ENCODE data around the gene ADRA2B.

- TF ChIP-seq RARB (CRISPR knock-in tag; IDR thresholded peaks at IDR 0.05) (no peak), BHLHE40 (IDR thresholded peaks at IDR 0.05; ENCODE audit: low read depth, low read length) (no peak), SMC3 (IDR thresholded peaks at IDR 0.05) (no peak), PHF8 (IDR thresholded peaks at IDR 0.05; ENCODE audit: borderline replicate concordance, low read depth) (no peak), MAX (IDR thresholded peaks at IDR 0.05) (no peak), JUN (IDR thresholded peaks at IDR 0.05) (no peak)
- TF ChIP-seq, protein P1, sequence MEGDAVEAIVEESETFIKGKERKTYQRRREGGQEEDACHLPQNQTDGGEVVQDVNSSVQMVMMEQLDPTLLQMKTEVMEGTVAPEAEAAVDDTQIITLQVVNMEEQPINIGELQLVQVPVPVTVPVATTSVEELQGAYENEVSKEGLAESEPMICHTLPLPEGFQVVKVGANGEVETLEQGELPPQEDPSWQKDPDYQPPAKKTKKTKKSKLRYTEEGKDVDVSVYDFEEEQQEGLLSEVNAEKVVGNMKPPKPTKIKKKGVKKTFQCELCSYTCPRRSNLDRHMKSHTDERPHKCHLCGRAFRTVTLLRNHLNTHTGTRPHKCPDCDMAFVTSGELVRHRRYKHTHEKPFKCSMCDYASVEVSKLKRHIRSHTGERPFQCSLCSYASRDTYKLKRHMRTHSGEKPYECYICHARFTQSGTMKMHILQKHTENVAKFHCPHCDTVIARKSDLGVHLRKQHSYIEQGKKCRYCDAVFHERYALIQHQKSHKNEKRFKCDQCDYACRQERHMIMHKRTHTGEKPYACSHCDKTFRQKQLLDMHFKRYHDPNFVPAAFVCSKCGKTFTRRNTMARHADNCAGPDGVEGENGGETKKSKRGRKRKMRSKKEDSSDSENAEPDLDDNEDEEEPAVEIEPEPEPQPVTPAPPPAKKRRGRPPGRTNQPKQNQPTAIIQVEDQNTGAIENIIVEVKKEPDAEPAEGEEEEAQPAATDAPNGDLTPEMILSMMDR (IDR thresholded peaks at IDR 0.05) = no peak
- TF ChIP-seq, protein P2, sequence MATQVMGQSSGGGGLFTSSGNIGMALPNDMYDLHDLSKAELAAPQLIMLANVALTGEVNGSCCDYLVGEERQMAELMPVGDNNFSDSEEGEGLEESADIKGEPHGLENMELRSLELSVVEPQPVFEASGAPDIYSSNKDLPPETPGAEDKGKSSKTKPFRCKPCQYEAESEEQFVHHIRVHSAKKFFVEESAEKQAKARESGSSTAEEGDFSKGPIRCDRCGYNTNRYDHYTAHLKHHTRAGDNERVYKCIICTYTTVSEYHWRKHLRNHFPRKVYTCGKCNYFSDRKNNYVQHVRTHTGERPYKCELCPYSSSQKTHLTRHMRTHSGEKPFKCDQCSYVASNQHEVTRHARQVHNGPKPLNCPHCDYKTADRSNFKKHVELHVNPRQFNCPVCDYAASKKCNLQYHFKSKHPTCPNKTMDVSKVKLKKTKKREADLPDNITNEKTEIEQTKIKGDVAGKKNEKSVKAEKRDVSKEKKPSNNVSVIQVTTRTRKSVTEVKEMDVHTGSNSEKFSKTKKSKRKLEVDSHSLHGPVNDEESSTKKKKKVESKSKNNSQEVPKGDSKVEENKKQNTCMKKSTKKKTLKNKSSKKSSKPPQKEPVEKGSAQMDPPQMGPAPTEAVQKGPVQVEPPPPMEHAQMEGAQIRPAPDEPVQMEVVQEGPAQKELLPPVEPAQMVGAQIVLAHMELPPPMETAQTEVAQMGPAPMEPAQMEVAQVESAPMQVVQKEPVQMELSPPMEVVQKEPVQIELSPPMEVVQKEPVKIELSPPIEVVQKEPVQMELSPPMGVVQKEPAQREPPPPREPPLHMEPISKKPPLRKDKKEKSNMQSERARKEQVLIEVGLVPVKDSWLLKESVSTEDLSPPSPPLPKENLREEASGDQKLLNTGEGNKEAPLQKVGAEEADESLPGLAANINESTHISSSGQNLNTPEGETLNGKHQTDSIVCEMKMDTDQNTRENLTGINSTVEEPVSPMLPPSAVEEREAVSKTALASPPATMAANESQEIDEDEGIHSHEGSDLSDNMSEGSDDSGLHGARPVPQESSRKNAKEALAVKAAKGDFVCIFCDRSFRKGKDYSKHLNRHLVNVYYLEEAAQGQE (IDR thresholded peaks at IDR 0.05) = no peak
Measured at GRCh38 chr2:96082211-96083063, 33.9 kb downstream of the ADRA2B start.
